Lung (tissue), 12 donors: ENCODE measurements around the gene TMEM178B. TPM values are rescaled to one million over a fixed set of nuclear protein-coding genes. Genes with fewer than 3 reads are reported as not detected.

Experiments used
- ATAC-seq: fragments of 200-7000 bp; cut with Tn5 transposase; one replicate; pipeline ENCODE4 v1.9.1; 2020; ENCODE audit warnings: moderate number of reproducible peaks; ENCODE audit not compliant: insufficient read depth, low FRiP score
- DNase-seq, 3 donors: peaks; one replicate each; pipeline ENCODE4 v3.0.0-alpha.2; 2013 to 2017
- H3K27ac ChIP-seq, 2 donors: one replicate each; pipeline ENCODE4 v1.5.1; 2013; ENCODE audit warnings: mild to moderate bottlenecking in 2 of 2, moderate library complexity in 2 of 2, control low read depth in 1 of 2, inconsistent platforms in 1 of 2, low read depth in 1 of 2, low read length in 1 of 2
- H3K27me3 ChIP-seq, 3 donors: one replicate each; pipeline ENCODE4 v1.5.1; 2013; ENCODE audit warnings: low read length in 2 of 3; ENCODE audit not compliant: control insufficient read depth in 3 of 3, insufficient read depth in 3 of 3
- H3K36me3 ChIP-seq, 4 donors: one replicate each; pipeline ENCODE4 v1.5.1; 2013; ENCODE audit warnings: low read length in 4 of 4, mild to moderate bottlenecking in 1 of 4, moderate library complexity in 1 of 4; ENCODE audit not compliant: control insufficient read depth in 4 of 4, insufficient read depth in 4 of 4
- H3K4me1 ChIP-seq, 5 donors: one replicate each; pipeline ENCODE4 v1.5.1; 2013; ENCODE audit warnings: low read length in 5 of 5, mild to moderate bottlenecking in 2 of 5, moderate library complexity in 1 of 5; ENCODE audit not compliant: control insufficient read depth in 5 of 5, insufficient read depth in 5 of 5
- H3K4me3 ChIP-seq: one replicate; pipeline ENCODE4 v1.5.1; 2013; ENCODE audit warnings: mild to moderate bottlenecking, control low read depth, moderate library complexity
- H3K9ac ChIP-seq, 2 donors: one replicate each; pipeline ENCODE4 v1.5.1; 2013; ENCODE audit warnings: low read length in 2 of 2, control low read depth in 1 of 2; ENCODE audit not compliant: insufficient read depth in 1 of 2
- H3K9me3 ChIP-seq, 4 donors: one replicate each; pipeline ENCODE4 v1.5.1; 2013; ENCODE audit warnings: low read length in 3 of 4, mild to moderate bottlenecking in 1 of 4, moderate library complexity in 1 of 4; ENCODE audit not compliant: control insufficient read depth in 4 of 4, insufficient read depth in 3 of 4
- WGBS, 2 donors: extraction: QIAGEN DNeasy Blood & Tissue Kit; methylation state at CpG; one replicate each; pipeline ENCODE4 v1.1.7; 2013; 5-methylcytosine and 5-hydroxymethylcytosine counted together
- polyA plus RNA-seq, 2 donors: library from polyadenylated mRNA; stranded (reverse); fragments of 200-250 nt; gene quantifications; one replicate each; pipeline ENCODE4 v1.2.1, GENCODE V29; 2013
- total RNA-seq, 2 donors: library from RNA; depleted of rRNA in 1 of 2; stranded (reverse); fragments of >200 nt in 1 of 2; gene quantifications; one replicate each; pipeline ENCODE4 v1.2.1, GENCODE V29; 2014 to 2021
- TF ChIP-seq, protein P1 (sequence below): IDR thresholded peaks from 2 replicates; pipeline ENCODE4 v1.5.1; 2012; ENCODE audit warnings: mild to moderate bottlenecking; ENCODE audit errors: control extremely low read depth, extremely low read depth
- donor health status: control.
- donor health status: control.
- donor health status: Bipolar disorder and iron deficiency.
- donor health status: healthy.
- donor health status: DM: yes; HTN: yes; CAD: no.

Gene TMEM178B
- total and polyA plus RNA-seq, 4 donors, result 0.04 to 2.4 (median 0.48) TPM

DNA sequence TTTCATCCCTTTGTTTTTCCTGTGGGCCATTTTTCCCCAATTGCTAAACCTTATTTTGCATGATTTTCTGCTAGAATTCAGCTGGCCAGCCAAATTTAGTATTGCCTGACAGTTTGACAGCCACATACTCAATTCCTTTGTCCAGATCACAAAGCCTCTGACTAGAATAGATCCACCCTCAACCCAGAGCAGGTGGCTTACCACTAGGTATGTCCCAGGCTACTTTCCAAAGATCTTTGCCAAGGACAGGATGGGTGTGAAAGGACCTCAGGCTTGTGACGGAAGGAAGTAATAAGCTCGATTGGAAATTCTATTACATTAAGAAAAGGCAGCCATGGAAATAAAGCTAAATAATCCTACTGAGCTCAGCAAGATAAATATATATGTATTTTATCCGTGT, 426.7 kb downstream of the TMEM178B start:
- H3K9ac ChIP-seq, result no peak overlapping the region
- H3K36me3 ChIP-seq, result no peaks in the 10 kb centered on the region
- H3K9me3 ChIP-seq, result peaks cover 0 to 2% (median 0%) of the 10 kb centered on the region in 4 donors
- H3K27ac ChIP-seq, result no peak overlapping the region
- H3K27me3 ChIP-seq, result no peaks in the 10 kb centered on the region
- ATAC-seq (no peak), DNase-seq (no peak)
- whole genome bisulfite sequencing, 2 donors, result 79 to 86% methylated on average over 3 of the region's 3 CpGs
- no peaks in the 10 kb centered on the region for H3K4me1 ChIP-seq
- TF ChIP-seq, protein P1, sequence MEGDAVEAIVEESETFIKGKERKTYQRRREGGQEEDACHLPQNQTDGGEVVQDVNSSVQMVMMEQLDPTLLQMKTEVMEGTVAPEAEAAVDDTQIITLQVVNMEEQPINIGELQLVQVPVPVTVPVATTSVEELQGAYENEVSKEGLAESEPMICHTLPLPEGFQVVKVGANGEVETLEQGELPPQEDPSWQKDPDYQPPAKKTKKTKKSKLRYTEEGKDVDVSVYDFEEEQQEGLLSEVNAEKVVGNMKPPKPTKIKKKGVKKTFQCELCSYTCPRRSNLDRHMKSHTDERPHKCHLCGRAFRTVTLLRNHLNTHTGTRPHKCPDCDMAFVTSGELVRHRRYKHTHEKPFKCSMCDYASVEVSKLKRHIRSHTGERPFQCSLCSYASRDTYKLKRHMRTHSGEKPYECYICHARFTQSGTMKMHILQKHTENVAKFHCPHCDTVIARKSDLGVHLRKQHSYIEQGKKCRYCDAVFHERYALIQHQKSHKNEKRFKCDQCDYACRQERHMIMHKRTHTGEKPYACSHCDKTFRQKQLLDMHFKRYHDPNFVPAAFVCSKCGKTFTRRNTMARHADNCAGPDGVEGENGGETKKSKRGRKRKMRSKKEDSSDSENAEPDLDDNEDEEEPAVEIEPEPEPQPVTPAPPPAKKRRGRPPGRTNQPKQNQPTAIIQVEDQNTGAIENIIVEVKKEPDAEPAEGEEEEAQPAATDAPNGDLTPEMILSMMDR, result no peak
- no peak overlapping the region for H3K4me3 ChIP-seq

DNA sequence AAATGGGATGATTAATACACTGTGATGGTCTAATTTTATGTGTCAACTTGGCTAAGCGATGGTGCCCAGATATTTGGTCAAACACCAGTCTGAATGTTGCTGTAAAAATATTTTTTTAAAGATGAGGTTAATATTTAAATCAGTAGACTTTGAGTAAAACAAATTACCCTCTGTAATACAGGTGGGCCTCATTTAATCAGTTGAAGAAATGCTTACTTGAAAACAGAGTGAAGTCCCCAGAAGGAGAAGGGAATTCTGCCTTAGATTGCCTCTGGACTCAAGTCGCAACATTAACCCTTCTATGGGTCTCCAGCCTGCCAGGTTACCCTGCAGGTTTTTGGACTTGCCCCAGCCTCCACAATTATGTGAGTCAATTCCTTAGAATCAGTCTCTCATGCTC, 427.6 kb downstream of the TMEM178B start:
- 87 to 97% methylated on average over 2 of the region's 2 CpGs for WGBS, 2 donors

DNA sequence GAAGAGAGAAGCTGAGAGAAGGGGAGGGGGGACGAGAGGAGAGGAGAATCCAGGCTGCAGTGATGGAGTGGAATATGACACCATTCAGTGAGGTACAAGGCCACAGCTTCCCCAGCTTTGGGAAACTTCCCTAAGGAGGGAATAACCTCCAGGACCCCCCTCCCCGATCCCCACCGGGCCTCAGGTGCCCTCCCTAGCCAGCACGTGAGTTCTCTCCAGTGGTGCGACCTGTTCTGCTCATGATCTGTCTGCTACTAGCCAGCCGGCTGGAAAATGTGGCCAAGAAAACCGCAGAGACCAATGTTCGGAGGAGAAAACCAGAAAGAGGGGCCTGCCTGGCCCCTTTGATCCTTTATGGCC, 437.4 kb downstream of the TMEM178B start:
- Histone ChIP-seq H3K9ac (no peak overlapping the region), H3K27ac (no peak overlapping the region), H3K4me3 (no peak overlapping the region), H3K27me3 (peaks cover 5 to 27% (median 11%) of the 10 kb centered on the region in 3 donors), H3K4me1 (peaks cover 0 to 7% (median 0%) of the 10 kb centered on the region in 5 donors), H3K9me3 (peaks cover 0 to 4% (median 0%) of the 10 kb centered on the region in 4 donors), H3K36me3 (no peaks in the 10 kb centered on the region)
- TF ChIP-seq, protein P1, result no peak
- DNase-seq, result no peak
- 7 to 12% methylated on average over 7 to 8 of the region's 8 CpGs for WGBS, 2 donors
- no peak for ATAC-seq

More for the DNA sequence above, 427.6 kb downstream of the TMEM178B start:
- Histone ChIP-seq H3K4me1 (no peaks in the 10 kb centered on the region), H3K27me3 (no peaks in the 10 kb centered on the region), H3K9ac (no peak overlapping the region), H3K36me3 (no peaks in the 10 kb centered on the region), H3K4me3 (no peak overlapping the region), H3K27ac (no peak overlapping the region), H3K9me3 (no peaks in the 10 kb centered on the region)
- ATAC-seq, result no peak
- DNase-seq, result no peak
- TF ChIP-seq, protein P1, result no peak
